ENCODE results near the gene BACH2.

The BACH2 gene

GRCh38 chr6:90231308-90231707 is 65.3 kb downstream of the BACH2 start:
- Mint-ChIP-seq H3K4me3 (no peak overlapping the region), H3K9me3 (no peaks in the 10 kb centered on the region), H3K27me3 (no peaks in the 10 kb centered on the region), H3K27ac (no peak overlapping the region), H3K4me1 (ENCODE audit: low read depth) (peaks cover 6% of the 10 kb centered on the region), H3K36me3 (ENCODE audit: low read depth) (no peaks in the 10 kb centered on the region)
- intact Hi-C loops (cut with micrococcal nuclease) = no loop called here

- H3K4me3 Mint-ChIP-seq = no peak overlapping the region
- no peak overlapping the region for H3K27ac Mint-ChIP-seq
- intact Hi-C loops (cut with micrococcal nuclease) = no loop called here
- H3K4me1 Mint-ChIP-seq (ENCODE audit: low read depth) = peaks cover 6% of the 10 kb centered on the region
- no peaks in the 10 kb centered on the region for H3K27me3 Mint-ChIP-seq
- H3K36me3 Mint-ChIP-seq (ENCODE audit: low read depth) = no peaks in the 10 kb centered on the region
- H3K9me3 Mint-ChIP-seq = no peaks in the 10 kb centered on the region
Observed at GRCh38 chr6:90230548-90231215, 66.0 kb downstream of the BACH2 start.

- no peaks in the 10 kb centered on the region for H3K36me3 Mint-ChIP-seq (ENCODE audit: low read depth)
- intact Hi-C loops (cut with micrococcal nuclease) = loop anchor here (10.0 kb wide), 1 partner anchor 85 kb away; no protein-coding TSS in a partner anchor
- H3K4me3 Mint-ChIP-seq = no peak overlapping the region
Observed at GRCh38 chr6:90229331-90230010, 67.2 kb downstream of the BACH2 start.

GRCh38 chr6:90227673-90228072 is 69.0 kb downstream of the BACH2 start:
- H3K4me1 Mint-ChIP-seq (ENCODE audit: low read depth) = peaks cover 6% of the 10 kb centered on the region
- no peaks in the 10 kb centered on the region for H3K36me3 Mint-ChIP-seq (ENCODE audit: low read depth)
- intact Hi-C loops (cut with micrococcal nuclease) = loop anchor here (10.0 kb wide), 1 partner anchor 83 kb away; no protein-coding TSS in a partner anchor
- peaks cover 8% of the 10 kb centered on the region for H3K9me3 Mint-ChIP-seq
- no peaks in the 10 kb centered on the region for H3K27me3 Mint-ChIP-seq
- no peak overlapping the region for H3K27ac Mint-ChIP-seq
- no peak overlapping the region for H3K4me3 Mint-ChIP-seq

More at GRCh38 chr6:90229331-90230010, 67.2 kb downstream of the BACH2 start:
- no peaks in the 10 kb centered on the region for H3K27me3 Mint-ChIP-seq
- no peaks in the 10 kb centered on the region for H3K9me3 Mint-ChIP-seq
- peaks cover 6% of the 10 kb centered on the region for H3K4me1 Mint-ChIP-seq (ENCODE audit: low read depth)
- no peak overlapping the region for H3K27ac Mint-ChIP-seq

- intact Hi-C loops (cut with micrococcal nuclease) = loop anchor here (10.0 kb wide), 1 partner anchor 82 kb away; no protein-coding TSS in a partner anchor
- peaks cover 12% of the 10 kb centered on the region for H3K9me3 Mint-ChIP-seq
- H3K4me1 Mint-ChIP-seq (ENCODE audit: low read depth) = peaks cover 6% of the 10 kb centered on the region
- no peaks in the 10 kb centered on the region for H3K36me3 Mint-ChIP-seq (ENCODE audit: low read depth)
- H3K27me3 Mint-ChIP-seq = no peaks in the 10 kb centered on the region
- no peak overlapping the region for H3K27ac Mint-ChIP-seq
- no peak overlapping the region for H3K4me3 Mint-ChIP-seq
Observed at GRCh38 chr6:90227213-90227612, 69.4 kb downstream of the BACH2 start.

GRCh38 chr6:90226257-90226656 is 70.4 kb downstream of the BACH2 start:
- no peaks in the 10 kb centered on the region for H3K36me3 Mint-ChIP-seq (ENCODE audit: low read depth)
- no peak overlapping the region for H3K27ac Mint-ChIP-seq
- H3K27me3 Mint-ChIP-seq = no peaks in the 10 kb centered on the region
- H3K4me1 Mint-ChIP-seq (ENCODE audit: low read depth) = peaks cover 6% of the 10 kb centered on the region
- intact Hi-C loops (cut with micrococcal nuclease) = loop anchor here (10.0 kb wide), 1 partner anchor 81 kb away; no protein-coding TSS in a partner anchor
- H3K9me3 Mint-ChIP-seq = peaks cover 17% of the 10 kb centered on the region
- no peak overlapping the region for H3K4me3 Mint-ChIP-seq

- intact Hi-C loops (cut with micrococcal nuclease) = loop anchor here (10.0 kb wide), 1 partner anchor 79 kb away; no protein-coding TSS in a partner anchor
- Mint-ChIP-seq H3K9me3 (peaks cover 17% of the 10 kb centered on the region), H3K4me3 (no peak overlapping the region), H3K36me3 (ENCODE audit: low read depth) (no peaks in the 10 kb centered on the region), H3K27ac (no peak overlapping the region), H3K27me3 (no peaks in the 10 kb centered on the region), H3K4me1 (ENCODE audit: low read depth) (no peaks in the 10 kb centered on the region)
Observed at GRCh38 chr6:90224196-90224595, 72.4 kb downstream of the BACH2 start.

GRCh38 chr6:90222724-90223198 is 73.9 kb downstream of the BACH2 start:
- Mint-ChIP-seq H3K4me1 (ENCODE audit: low read depth) (no peaks in the 10 kb centered on the region), H3K4me3 (no peak overlapping the region), H3K27ac (no peak overlapping the region), H3K27me3 (no peaks in the 10 kb centered on the region), H3K9me3 (peaks cover 17% of the 10 kb centered on the region), H3K36me3 (ENCODE audit: low read depth) (no peaks in the 10 kb centered on the region)
- intact Hi-C loops (cut with micrococcal nuclease) = loop anchor here (10.0 kb wide), 1 partner anchor 78 kb away; no protein-coding TSS in a partner anchor

GRCh38 chr6:90222008-90222407 is 74.6 kb downstream of the BACH2 start:
- intact Hi-C loops (cut with micrococcal nuclease) = loop anchor here (10.0 kb wide), 1 partner anchor 77 kb away; no protein-coding TSS in a partner anchor
- H3K27ac Mint-ChIP-seq = no peak overlapping the region
- no peaks in the 10 kb centered on the region for H3K4me1 Mint-ChIP-seq (ENCODE audit: low read depth)
- no peaks in the 10 kb centered on the region for H3K27me3 Mint-ChIP-seq
- peaks cover 17% of the 10 kb centered on the region for H3K9me3 Mint-ChIP-seq
- H3K4me3 Mint-ChIP-seq = no peak overlapping the region
- H3K36me3 Mint-ChIP-seq (ENCODE audit: low read depth) = no peaks in the 10 kb centered on the region

GRCh38 chr6:90221403-90221802 is 75.2 kb downstream of the BACH2 start:
- H3K27ac Mint-ChIP-seq = no peak overlapping the region
- no peaks in the 10 kb centered on the region for H3K36me3 Mint-ChIP-seq (ENCODE audit: low read depth)
- peaks cover 4% of the 10 kb centered on the region for H3K4me1 Mint-ChIP-seq (ENCODE audit: low read depth)
- H3K4me3 Mint-ChIP-seq = no peak overlapping the region
- intact Hi-C loops (cut with micrococcal nuclease) = loop anchor here (10.0 kb wide), 1 partner anchor 77 kb away; no protein-coding TSS in a partner anchor
- no peaks in the 10 kb centered on the region for H3K27me3 Mint-ChIP-seq
- H3K9me3 Mint-ChIP-seq = peaks cover 17% of the 10 kb centered on the region

- no peaks in the 10 kb centered on the region for H3K36me3 Mint-ChIP-seq (ENCODE audit: low read depth)
- no peaks in the 10 kb centered on the region for H3K27me3 Mint-ChIP-seq
- H3K4me1 Mint-ChIP-seq (ENCODE audit: low read depth) = peaks cover 12% of the 10 kb centered on the region
- intact Hi-C loops (cut with micrococcal nuclease) = loop anchor here (10.0 kb wide), 1 partner anchor 75 kb away; no protein-coding TSS in a partner anchor
- no peak overlapping the region for H3K27ac Mint-ChIP-seq
- no peak overlapping the region for H3K4me3 Mint-ChIP-seq
- H3K9me3 Mint-ChIP-seq = peaks cover 17% of the 10 kb centered on the region
Observed at GRCh38 chr6:90220273-90220672, 76.4 kb downstream of the BACH2 start.

GRCh38 chr6:90219209-90219985 is 77.2 kb downstream of the BACH2 start:
- Mint-ChIP-seq H3K4me1 (ENCODE audit: low read depth) (peaks cover 12% of the 10 kb centered on the region), H3K27me3 (no peaks in the 10 kb centered on the region), H3K36me3 (ENCODE audit: low read depth) (no peaks in the 10 kb centered on the region), H3K4me3 (no peak overlapping the region), H3K9me3 (peaks cover 17% of the 10 kb centered on the region), H3K27ac (no peak overlapping the region)
- intact Hi-C loops (cut with micrococcal nuclease) = no loop called here

- no peaks in the 10 kb centered on the region for H3K36me3 Mint-ChIP-seq (ENCODE audit: low read depth)
- no peak overlapping the region for H3K27ac Mint-ChIP-seq
- no peaks in the 10 kb centered on the region for H3K27me3 Mint-ChIP-seq
- peaks cover 12% of the 10 kb centered on the region for H3K4me1 Mint-ChIP-seq (ENCODE audit: low read depth)
- intact Hi-C loops (cut with micrococcal nuclease) = no loop called here
- H3K4me3 Mint-ChIP-seq = no peak overlapping the region
- H3K9me3 Mint-ChIP-seq = peaks cover 17% of the 10 kb centered on the region
Observed at GRCh38 chr6:90218959-90219208, 77.8 kb downstream of the BACH2 start.
